Effector CD8-positive, alpha-beta T cell (primary cell): ENCODE data around the gene BBOX1.

Experiments used
- DNase-seq: peaks from one replicate; lab custom pipeline; 2025; lab: John Stamatoyannopoulos, UW

The BBOX1 gene

GRCh38 chr11:27025312-27025955, 15.2 kb upstream of the BBOX1 start:
- no peak for DNase-seq

DNA sequence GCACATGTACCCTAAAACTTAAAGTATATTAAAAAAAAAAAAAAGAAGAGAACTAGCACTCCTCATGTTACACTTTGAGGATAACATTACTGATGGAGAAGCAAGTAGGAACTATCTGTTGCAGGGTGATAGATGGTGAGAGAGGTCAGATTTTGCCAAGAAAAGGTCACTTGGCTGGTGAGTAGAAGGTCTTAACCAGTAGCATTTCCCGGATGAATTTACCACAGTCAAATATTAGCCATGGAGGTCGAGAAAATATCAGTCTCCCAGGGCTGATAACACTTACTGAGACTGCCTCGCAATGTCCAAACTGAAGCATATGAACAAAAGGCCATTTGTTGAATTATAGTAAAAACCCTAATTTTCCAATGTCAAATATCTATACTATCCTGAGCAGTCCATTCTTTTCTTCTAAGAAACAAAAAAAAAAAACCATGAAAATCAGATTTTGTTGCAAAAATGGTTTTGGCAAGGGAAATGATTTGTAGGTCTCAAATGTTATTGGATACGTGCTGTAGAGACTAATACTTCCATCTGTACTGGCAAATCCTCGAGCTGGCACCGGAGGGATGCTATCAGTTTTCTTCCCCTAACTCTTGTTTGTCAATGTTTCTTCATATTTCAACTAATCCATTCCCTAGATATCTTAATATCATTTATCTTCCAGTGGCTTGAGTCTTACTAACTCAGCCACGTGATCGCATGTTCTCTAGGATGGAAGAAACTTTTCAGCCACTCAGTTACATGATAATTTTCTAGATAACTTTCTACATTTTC, 14.5 kb upstream of the BBOX1 start:
- no peak for DNase-seq

DNA sequence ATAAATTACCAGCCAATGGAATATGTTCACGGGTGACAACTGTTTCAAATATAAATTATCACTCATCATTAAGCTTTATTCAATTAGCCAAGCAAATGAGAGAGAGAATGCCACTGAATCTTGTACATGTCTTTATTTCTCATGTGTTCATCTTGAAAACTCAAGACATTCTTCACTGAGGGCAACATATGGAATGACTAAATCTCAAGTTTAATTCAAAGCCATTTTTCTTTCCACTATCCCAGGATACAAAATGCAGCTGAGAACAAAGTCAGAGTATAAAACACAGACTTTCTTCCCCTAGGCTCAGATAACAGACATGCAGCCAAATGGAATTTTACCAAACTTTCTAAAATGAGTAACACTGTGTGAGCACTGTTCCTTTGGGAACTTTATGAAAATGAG, 12.1 kb upstream of the BBOX1 start:
- no peak for DNase-seq

DNA sequence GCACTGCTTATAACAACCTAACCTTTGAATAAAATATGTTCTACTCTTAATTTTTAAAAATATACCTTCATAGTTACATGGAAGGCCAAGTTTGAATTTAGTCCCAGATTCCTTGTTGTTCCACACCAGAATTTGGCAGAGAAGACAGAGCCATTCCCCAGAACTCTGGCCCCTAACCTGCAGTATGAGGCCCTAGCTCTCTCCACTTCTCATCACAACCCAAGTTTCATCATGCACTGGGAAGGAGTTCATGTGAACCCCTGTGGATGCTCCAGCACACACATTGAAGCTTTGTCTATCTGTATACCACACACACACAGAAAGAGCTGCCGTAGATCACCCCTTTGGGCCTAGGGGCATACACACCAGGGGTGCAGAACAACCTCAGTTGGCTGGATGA, 10.6 kb upstream of the BBOX1 start:
- DNase-seq, result no peak

DNA sequence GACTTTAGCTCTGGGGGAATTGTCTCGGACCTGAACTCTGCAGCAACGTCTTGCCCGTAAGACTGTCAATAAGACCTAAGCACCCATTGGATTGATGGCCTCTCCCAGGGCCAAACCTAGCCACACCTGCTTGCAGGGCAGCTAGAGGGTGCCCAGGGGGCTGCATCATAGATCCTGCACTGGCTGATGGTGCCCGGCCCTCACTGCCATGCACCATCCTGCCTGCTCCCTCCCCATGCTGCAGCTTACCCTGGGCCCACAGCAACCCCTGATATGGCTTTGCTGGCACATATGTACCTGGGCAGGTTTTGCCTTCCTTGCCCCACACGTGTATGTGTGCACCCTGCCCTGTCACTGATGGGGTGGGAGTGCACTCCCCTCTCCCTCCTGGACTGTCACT, 8.9 kb upstream of the BBOX1 start:
- DNase-seq, result no peak

- DNase-seq, result no peak
Observed at GRCh38 chr11:27039873-27040272, 742 bp upstream of the BBOX1 start.

DNA sequence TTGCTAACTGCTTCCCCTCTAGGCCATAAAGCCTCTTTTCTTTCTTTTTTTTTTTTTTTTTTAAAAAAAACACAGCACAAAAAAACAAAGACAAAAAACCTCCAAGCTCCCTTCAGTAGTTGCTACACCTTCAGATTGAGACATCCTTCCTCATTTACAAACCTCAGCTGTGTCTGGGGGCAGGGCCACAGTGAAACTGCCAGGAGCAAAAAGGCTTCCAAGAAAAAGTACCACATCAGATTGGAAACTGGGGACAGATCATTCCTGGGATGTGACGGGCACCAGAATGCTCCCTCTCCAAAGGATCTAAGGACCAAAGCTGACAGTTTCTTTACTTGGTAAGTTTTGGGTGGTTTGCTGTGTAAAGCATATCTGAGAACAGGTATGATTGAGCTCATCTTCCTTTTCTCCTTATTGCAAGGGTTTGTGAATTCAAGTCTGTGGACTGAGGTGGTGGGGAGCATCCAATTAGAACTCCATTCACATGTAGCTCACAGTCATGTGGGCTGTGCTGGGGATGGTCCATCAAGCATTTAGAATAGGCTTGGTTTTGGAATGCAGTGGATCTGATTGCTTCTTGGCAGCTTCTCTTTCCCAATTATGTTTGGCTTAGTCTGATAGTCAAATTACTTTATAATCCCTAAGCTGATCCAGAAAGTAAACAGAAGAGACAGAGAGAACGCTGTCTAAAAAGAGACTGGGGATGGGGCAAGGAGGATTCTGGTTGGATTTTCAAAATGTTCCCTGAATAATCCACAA, 705 bp downstream of the BBOX1 start:
- no peak for DNase-seq

- no peak for DNase-seq
Observed at GRCh38 chr11:27046956-27047355, 6.3 kb downstream of the BBOX1 start.

- no peak for DNase-seq
Observed at GRCh38 chr11:27052668-27053067, 12.1 kb downstream of the BBOX1 start.

GRCh38 chr11:27055065-27055682, 14.6 kb downstream of the BBOX1 start:
- no peak for DNase-seq

DNA sequence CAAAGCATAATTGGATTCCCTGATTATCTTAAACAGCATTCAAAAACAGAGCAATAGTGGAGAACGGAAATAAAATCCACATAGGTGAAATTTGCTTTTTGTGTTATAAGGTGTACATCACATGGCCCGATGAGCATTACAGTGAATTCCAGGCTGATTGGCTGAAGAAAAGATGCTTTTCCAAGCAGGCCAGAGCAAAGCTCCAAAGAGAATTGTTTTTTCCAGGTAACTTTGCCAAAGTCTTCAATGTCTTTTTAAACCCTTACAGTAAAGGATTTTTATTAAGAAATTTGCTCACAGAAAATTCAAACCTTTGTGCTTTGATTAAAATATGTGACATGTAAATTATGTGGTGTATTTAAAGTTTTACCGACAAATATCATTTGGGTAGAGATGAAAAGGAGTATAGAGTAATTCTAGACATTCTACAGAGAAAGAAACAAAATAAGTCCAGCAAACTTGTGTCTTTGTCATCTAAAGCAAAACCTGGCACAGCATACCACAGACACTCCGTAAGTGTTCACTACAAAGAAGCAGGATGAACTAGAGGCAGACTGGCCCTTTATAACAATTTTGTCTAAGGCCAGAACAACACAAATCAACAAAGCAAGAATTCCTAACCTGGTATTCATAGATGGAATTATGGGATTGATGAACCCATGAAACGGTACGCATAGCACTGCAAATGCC, 16.6 kb downstream of the BBOX1 start:
- no peak for DNase-seq

- DNase-seq, result no peak
Observed at GRCh38 chr11:27058456-27058855, 17.8 kb downstream of the BBOX1 start.

DNA sequence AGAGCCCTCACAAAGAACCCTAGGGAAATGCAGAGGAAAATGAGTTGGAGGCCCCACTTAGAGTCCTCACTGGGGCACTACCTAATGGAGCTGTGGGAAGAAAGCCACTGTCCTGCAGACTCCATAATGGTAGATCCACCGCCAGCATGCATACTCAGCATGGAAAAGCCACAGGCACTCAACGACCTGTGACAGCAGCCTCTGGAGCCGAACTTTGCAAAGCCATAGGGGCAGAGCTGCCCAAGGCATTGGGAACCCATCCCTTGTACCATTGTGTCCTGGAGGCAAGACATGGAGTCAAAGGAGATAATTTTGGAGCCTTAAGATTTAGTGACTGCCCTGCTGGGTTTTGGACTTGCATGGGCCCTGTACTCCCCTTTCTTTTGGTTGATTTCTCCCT, 18.8 kb downstream of the BBOX1 start:
- DNase-seq, result no peak

- DNase-seq, result no peak
Observed at GRCh38 chr11:27060816-27061460, 20.3 kb downstream of the BBOX1 start.

DNA sequence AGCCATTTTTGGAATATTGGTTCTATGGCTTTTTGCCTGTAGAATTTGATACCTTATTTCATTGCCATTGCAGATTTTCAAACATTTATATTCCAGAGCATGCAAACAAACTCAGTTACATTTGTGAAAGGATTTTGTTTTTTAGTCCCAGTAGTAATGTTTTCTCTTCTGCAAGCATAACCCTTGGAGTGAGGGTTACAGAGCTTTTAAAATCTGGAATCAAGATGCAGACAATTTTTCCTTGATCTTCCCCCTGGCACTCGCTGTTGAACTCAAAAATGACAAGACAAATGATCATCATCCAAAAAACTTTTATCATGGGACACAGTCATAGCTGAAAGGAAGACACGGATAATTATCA, 20.8 kb downstream of the BBOX1 start:
- no peak for DNase-seq

- DNase-seq, result no peak
Observed at GRCh38 chr11:27064086-27064485, 23.5 kb downstream of the BBOX1 start.

DNA sequence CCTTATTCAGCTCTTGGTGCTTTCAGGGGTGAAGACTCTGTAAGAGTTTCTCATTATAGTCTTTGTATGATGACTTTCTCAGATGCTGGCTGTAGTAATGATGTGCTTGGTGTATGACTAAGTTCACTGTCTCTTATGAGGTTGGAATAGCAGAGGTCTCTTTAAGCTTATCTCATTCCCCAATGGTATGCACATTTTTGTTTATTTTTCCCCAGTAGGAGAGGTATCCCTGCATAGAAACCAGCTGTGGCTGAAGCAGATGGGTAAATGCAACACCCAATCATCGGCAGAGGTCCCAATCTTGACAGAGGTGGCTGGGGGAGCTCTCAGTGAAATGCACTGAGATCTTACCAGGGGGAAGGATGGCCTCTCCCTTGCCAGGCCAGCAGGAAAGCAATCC, 34.6 kb downstream of the BBOX1 start:
- no peak for DNase-seq

GRCh38 chr11:27075655-27076054, 35.0 kb downstream of the BBOX1 start:
- DNase-seq, result no peak

GRCh38 chr11:27076121-27076589, 35.5 kb downstream of the BBOX1 start:
- no peak for DNase-seq

- no peak for DNase-seq
Observed at GRCh38 chr11:27081056-27081455, 40.4 kb downstream of the BBOX1 start.

- no peak for DNase-seq
Observed at GRCh38 chr11:27083241-27083640, 42.6 kb downstream of the BBOX1 start.
